Adipose tissue (tissue), 3 donors: ENCODE measurements around the gene ZBTB32. TPM values are rescaled to one million over a fixed set of nuclear protein-coding genes. Genes with fewer than 3 reads are reported as not detected.
"Not testable (repeated sequence)": the region's sequence is repeated elsewhere in the genome, so short reads cannot be mapped to it uniquely, and the experiment has no call there.

ENCODE experiments used
- H3K27ac ChIP-seq: one replicate; pipeline ENCODE4 v1.5.1; 2013; ENCODE audit warnings: low read depth, low read length
- WGBS, 3 donors: extraction: QIAGEN DNeasy Blood & Tissue Kit; methylation state at CpG; one replicate each; pipeline ENCODE4 v1.1.7; 2013; 5-methylcytosine and 5-hydroxymethylcytosine counted together
- polyA plus RNA-seq, 3 donors: library from polyadenylated mRNA; stranded (reverse); fragments of 200-250 nt; gene quantifications; one replicate each; pipeline ENCODE4 v1.2.3, GENCODE V29; 2013
- donor health status: healthy with polysubstance abuse.
- donor health status: Bipolar disorder and iron deficiency.
- donor health status: healthy.

Gene ZBTB32
- polyA plus RNA-seq, result under 1 TPM in 2 of 3 donors, not detected in 1; 0.07 to 0.12 TPM

GRCh38 chr19:35704218-35704617 lies at the start of gene ZBTB32:
ZBTB32 (plus strand) TSS chr19:35704558; CDS start chr19:35714627, 10,069 bp downstream.
- no peak within 1 kb of the TSS for H3K27ac ChIP-seq
- 26 to 31% (median 29%) methylated on average over 24 of the region's 24 CpGs for WGBS, 3 donors

- WGBS, 3 donors, result 92 to 97% (median 96%) methylated on average over 6 of the region's 6 CpGs
- not testable (repeated sequence) for H3K27ac ChIP-seq
These were observed 49.5 kb upstream of the ZBTB32 start for GRCh38 chr19:35654828-35655227.

GRCh38 chr19:35655600-35655999 lies 48.8 kb upstream of the ZBTB32 start:
- H3K27ac ChIP-seq, result no peak overlapping the region
- WGBS, 3 donors, result 94 to 96% (median 96%) methylated on average over 4 of the region's 4 CpGs

GRCh38 chr19:35656700-35657099 lies 47.7 kb upstream of the ZBTB32 start:
- no peak overlapping the region for H3K27ac ChIP-seq
- 94 to 97% (median 94%) methylated on average over 6 of the region's 6 CpGs for WGBS, 3 donors

GRCh38 chr19:35657904-35658700 lies 46.3 kb upstream of the ZBTB32 start:
- H3K27ac ChIP-seq, result no peak overlapping the region
- 84 to 93% (median 90%) methylated on average over 15 of the region's 15 CpGs for WGBS, 3 donors

GRCh38 chr19:35661995-35662340 lies 42.4 kb upstream of the ZBTB32 start:
- WGBS, 3 donors, result 90 to 99% (median 93%) methylated on average over 6 of the region's 6 CpGs
- H3K27ac ChIP-seq, result no peak overlapping the region

- 79 to 88% (median 84%) methylated on average over 3 of the region's 3 CpGs for WGBS, 3 donors
- no peak overlapping the region for H3K27ac ChIP-seq
These were observed 40.4 kb upstream of the ZBTB32 start for GRCh38 chr19:35663981-35664380.

GRCh38 chr19:35665157-35665556 lies 39.2 kb upstream of the ZBTB32 start:
- 92 to 97% (median 94%) methylated on average over 24 of the region's 24 CpGs for WGBS, 3 donors

GRCh38 chr19:35665604-35666003 lies 38.8 kb upstream of the ZBTB32 start:
- WGBS, 3 donors, result 50 to 95% (median 82%) methylated on average over 7 of the region's 7 CpGs
- H3K27ac ChIP-seq, result no peak overlapping the region

More at GRCh38 chr19:35665157-35665556, 39.2 kb upstream of the ZBTB32 start:
- H3K27ac ChIP-seq, result no peak overlapping the region

- no peak within 1 kb of the TSS for H3K27ac ChIP-seq
- WGBS, 3 donors, result 60 to 69% (median 68%) methylated on average over 16 of the region's 16 CpGs
These were observed 38.0 kb upstream of the ZBTB32 start, which contains the start of gene UPK1A for GRCh38 chr19:35666251-35666913. UPK1A (plus strand) TSS chr19:35666517; CDS start chr19:35666813, 296 bp downstream.

GRCh38 chr19:35669566-35669965 lies 34.8 kb upstream of the ZBTB32 start:
- H3K27ac ChIP-seq, result no peak overlapping the region
- WGBS, 3 donors, result 70 to 79% (median 76%) methylated on average over 6 of the region's 6 CpGs

- 50 to 66% (median 61%) methylated on average over 4 of the region's 4 CpGs for WGBS, 3 donors
- H3K27ac ChIP-seq, result no peak overlapping the region
These were observed 34.4 kb upstream of the ZBTB32 start for GRCh38 chr19:35669974-35670373.

GRCh38 chr19:35670686-35671085 lies 33.7 kb upstream of the ZBTB32 start:
- 66 to 88% (median 80%) methylated on average over 1 of the region's 1 CpG for WGBS, 3 donors
- H3K27ac ChIP-seq, result no peak overlapping the region

GRCh38 chr19:35671818-35672217 lies 32.5 kb upstream of the ZBTB32 start:
- H3K27ac ChIP-seq, result no peak overlapping the region
- 21 to 43% (median 41%) methylated on average over 3 of the region's 3 CpGs for WGBS, 3 donors

- no peak overlapping the region for H3K27ac ChIP-seq
- WGBS, 3 donors, result 5 to 7% (median 6%) methylated on average over 38 to 39 of the region's 39 CpGs
These were observed 31.1 kb upstream of the ZBTB32 start for GRCh38 chr19:35673121-35673804.

- no peak overlapping the region for H3K27ac ChIP-seq
- WGBS, 3 donors, result 71 to 79% (median 77%) methylated on average over 15 of the region's 15 CpGs
These were observed 28.7 kb upstream of the ZBTB32 start for GRCh38 chr19:35675589-35676140.

GRCh38 chr19:35689836-35690235 lies 14.5 kb upstream of the ZBTB32 start:
- 35 to 66% (median 48%) methylated on average over 4 of the region's 4 CpGs for WGBS, 3 donors
- no peak overlapping the region for H3K27ac ChIP-seq

- not testable (repeated sequence) for H3K27ac ChIP-seq
- 94 to 97% (median 96%) methylated on average over 16 to 37 of the region's 37 CpGs for WGBS, 3 donors
These were observed 13.3 kb upstream of the ZBTB32 start for GRCh38 chr19:35691106-35691505.

GRCh38 chr19:35692010-35692409 lies 12.3 kb upstream of the ZBTB32 start:
- H3K27ac ChIP-seq, result no peak overlapping the region
- 55 to 84% (median 73%) methylated on average over 11 of the region's 11 CpGs for WGBS, 3 donors
